PC-9 (cell line): Measurements from ENCODE around the gene ZNF35. TPM values are rescaled to one million over a fixed set of nuclear protein-coding genes. Genes with fewer than 3 reads are reported as not detected.

Source experiments
- Bru-seq: library from RNA; stranded (reverse); fragments of 400-500 nt; gene quantifications from one replicate; lab custom pipeline; 2021; lab: Mats Ljungman, UMichigan
- BruChase-seq, 2 experiments: library from RNA; stranded (reverse); fragments of 400-500 nt; gene quantifications; one replicate each; lab custom pipeline; 2021; lab: Mats Ljungman, UMichigan
- BruUV-seq: library from RNA; stranded (reverse); fragments of 400-500 nt; replicated peaks from 2 replicates; lab custom pipeline; 2021; lab: Mats Ljungman, UMichigan
- CTCF ChIA-PET: fragments of 300-600 bp; sonication (Branson Sonifier 250); formaldehyde crosslinking; loops from one replicate; lab custom pipeline; 2022; ENCODE audit warnings: antibody characterized with exemption; lab: Charles Lee
- POLR2A ChIA-PET: fragments of 300-600 bp; sonication (Branson Sonifier 250); formaldehyde crosslinking; loops from one replicate; lab custom pipeline; 2022; ENCODE audit warnings: antibody characterized with exemption; ENCODE audit not compliant: unreplicated experiment; lab: Charles Lee
- DNase-seq, 2 experiments: peaks; one replicate each; pipeline versions ENCODE4 v3.0.0 to v3.0.0-alpha.2; 2015 to 2022; ENCODE audit warnings: mixed read lengths in 1 of 2
- H2AFZ ChIP-seq: fragments of 200-600 bp; sonication (generic); 2 replicates; pipeline ENCODE4 v1.8.1; 2017; ENCODE audit warnings: antibody characterized with exemption
- H3F3A ChIP-seq: fragments of 200-600 bp; sonication (generic); 2 replicates; pipeline ENCODE4 v1.8.1; 2017; ENCODE audit warnings: antibody characterized with exemption, mild to moderate bottlenecking, low read depth; ENCODE audit not compliant: insufficient read depth
- H3K27ac ChIP-seq: fragments of 200-600 bp; sonication (generic); 2 replicates; pipeline ENCODE4 v1.6.1; 2016; ENCODE audit warnings: mixed run types
- H3K27me3 ChIP-seq: fragments of 200-600 bp; sonication (generic); 2 replicates; pipeline ENCODE4 v1.6.1; 2016; ENCODE audit warnings: low read depth, mixed run types; ENCODE audit not compliant: insufficient read depth
- H3K36me3 ChIP-seq: fragments of 200-600 bp; sonication (generic); 2 replicates; pipeline ENCODE4 v1.6.1; 2016; ENCODE audit warnings: low read depth, mixed run types
- H3K4me1 ChIP-seq: fragments of 200-600 bp; sonication (generic); replicated peaks from 2 replicates; pipeline ENCODE4 v1.6.1; 2016; ENCODE audit warnings: mixed run types; ENCODE audit not compliant: insufficient read depth
- H3K4me2 ChIP-seq: fragments of 200-600 bp; sonication (generic); 2 replicates; pipeline ENCODE4 v1.6.1; 2017; ENCODE audit warnings: mixed run types
- H3K4me3 ChIP-seq: fragments of 200-600 bp; sonication (generic); 2 replicates; pipeline ENCODE4 v1.6.1; 2016; ENCODE audit warnings: mixed run types
- H3K79me2 ChIP-seq: fragments of 200-600 bp; sonication (generic); 2 replicates; pipeline ENCODE4 v1.6.1; 2017; ENCODE audit warnings: low read depth, mixed run types
- H3K9me2 ChIP-seq: fragments of 200-600 bp; sonication (generic); 2 replicates; pipeline ENCODE4 v1.8.1; 2017; ENCODE audit warnings: mild to moderate bottlenecking; ENCODE audit not compliant: insufficient read depth
- H3K9me3 ChIP-seq: fragments of 200-600 bp; sonication (generic); 2 replicates; pipeline ENCODE4 v1.8.1; 2016; ENCODE audit warnings: low read depth; ENCODE audit not compliant: insufficient read depth
- H4K20me1 ChIP-seq: fragments of 200-600 bp; sonication (generic); 2 replicates; pipeline ENCODE4 v1.8.1; 2017; ENCODE audit not compliant: insufficient read depth
- CTCF ChIP-seq: fragments of 200-600 bp; sonication (generic); conservative IDR thresholded peaks from 2 replicates; pipeline ENCODE4 v1.6.1; 2017; ENCODE audit warnings: mixed run types, antibody characterized with exemption, mild to moderate bottlenecking, moderate library complexity
- EZH2 ChIP-seq: fragments of 200-600 bp; sonication (generic); IDR thresholded peaks from 2 replicates; pipeline ENCODE4 v1.8.0; 2017; ENCODE audit warnings: antibody characterized with exemption, low read depth
- intact Hi-C: fragments of 100-400 bp; cut with micrococcal nuclease; formaldehyde crosslinking; loops from one replicate; pipeline ENCODE4 v1.10.0; 2022; ENCODE audit not compliant: unreplicated experiment
- long read RNA-seq: library from polyadenylated mRNA; stranded (forward); transcript quantifications from one replicate; pipeline ENCODE4 v2.0.0, GENCODE V29; 2022
- total RNA-seq: library from RNA; stranded (reverse); gene quantifications from 2 replicates; pipeline ENCODE4 v1.2.3, GENCODE V29; 2021

ZNF35 gene
- total RNA-seq (5.4 and 7.0 TPM in 2 replicates), Bru-seq, nascent RNA (percentile 75 among the genes with signal in this experiment), BruChase-seq, experiment 1, labeled RNA remaining after a 2-hour chase (percentile 69 among the genes with signal in this experiment), BruChase-seq, experiment 2, labeled RNA remaining after a 6-hour chase (percentile 67 among the genes with signal in this experiment)
- long read RNA-seq, partial matches to known transcripts = 0 of 5 reads
- long read RNA-seq, other reads (novel, unspliced or antisense) = 0 of 5 reads

GRCh38 chr3:44648564-44649229 lies at the start of gene ZNF35:
Gene ZNF35, plus strand, starts transcription at chr3:44648732. Its CDS starts 2,336 bp downstream, at chr3:44651068.
- H3K79me2 ChIP-seq = peaks cover 12% of the 10 kb centered on the region
- H3K9me2 ChIP-seq = no peaks in the 10 kb centered on the region
- H3K27me3 ChIP-seq = no peaks in the 10 kb centered on the region
- H3K4me3 ChIP-seq = peak within 1 kb of the TSS; percentile 98
- CTCF ChIA-PET = no interaction called here
- BruUV-seq = TSS peak; percentile 58
- TF ChIP-seq EZH2 (no peak), CTCF (no peak)
- DNase-seq = peak; percentile 75 to 80
- no peak within 1 kb of the TSS for H3K27ac ChIP-seq
- POLR2A ChIA-PET = interaction anchor here (0.6 to 0.7 kb wide), 2 partner anchors 145 to 248 kb away, joined by 4 to 16 read pairs; no protein-coding TSS in a partner anchor
- peaks cover 5% of the 10 kb centered on the region; the same call in 1 of the 2 replicates for H3K36me3 ChIP-seq
- H3K4me1 ChIP-seq = 0 out of 2 replicates have a peak, but pooled peaks cover 3% of the 10 kb centered on the region
- H4K20me1 ChIP-seq = no peaks in the 10 kb centered on the region
- H3K9me3 ChIP-seq = peaks cover 20% of the 10 kb centered on the region
- peak within 1 kb of the TSS; percentile 96 for H2AFZ ChIP-seq
- H3K4me2 ChIP-seq = peak within 1 kb of the TSS; percentile 92
- H3F3A ChIP-seq = no peaks in the 10 kb centered on the region
- intact Hi-C loops = loop anchor here (1.0 to 2.0 kb wide), 4 partner anchors 24 to 138 kb away; partner anchors contain the start of gene ZNF502

- Histone ChIP-seq H3K27ac (no peak overlapping the region), H3K9me2 (no peaks in the 10 kb centered on the region), H3K4me1 (no peaks in the 10 kb centered on the region), H3K4me3 (no peak overlapping the region), H4K20me1 (no peaks in the 10 kb centered on the region), H3K4me2 (no peak overlapping the region), H3K36me3 (no peaks in the 10 kb centered on the region), H3K27me3 (peaks cover 14% of the 10 kb centered on the region; the same call in 1 of the 2 replicates), H3K79me2 (no peaks in the 10 kb centered on the region), H2AFZ (no peak overlapping the region), H3K9me3 (no peaks in the 10 kb centered on the region), H3F3A (no peaks in the 10 kb centered on the region)
- intact Hi-C loops = no loop called here
- no peak for TF ChIP-seq EZH2
- no peak for TF ChIP-seq CTCF
- no TSS peak for BruUV-seq
- no peak for DNase-seq
- CTCF ChIA-PET = no interaction called here
- POLR2A ChIA-PET = no interaction called here
These were observed 46.8 kb upstream of the ZNF35 start for GRCh38 chr3:44601749-44602148.

- Histone ChIP-seq H4K20me1 (no peaks in the 10 kb centered on the region), H2AFZ (no peak overlapping the region), H3K4me3 (no peak overlapping the region), H3F3A (no peaks in the 10 kb centered on the region), H3K27me3 (peaks cover 17% of the 10 kb centered on the region; the same call in 1 of the 2 replicates), H3K9me2 (no peaks in the 10 kb centered on the region), H3K27ac (no peak overlapping the region), H3K79me2 (no peaks in the 10 kb centered on the region), H3K4me2 (no peak overlapping the region), H3K36me3 (no peaks in the 10 kb centered on the region), H3K4me1 (no peaks in the 10 kb centered on the region), H3K9me3 (no peaks in the 10 kb centered on the region)
- ChIA-PET CTCF (no interaction called here), POLR2A (no interaction called here)
- no TSS peak for BruUV-seq
- no peak for TF ChIP-seq CTCF
- no peak for TF ChIP-seq EZH2
- no peak for DNase-seq
- intact Hi-C loops = no loop called here
These were observed 35.9 kb upstream of the ZNF35 start for GRCh38 chr3:44612678-44613077.
